ENCODE data around the gene KHDC1. TPM values are rescaled to one million over a fixed set of nuclear protein-coding genes. Genes with fewer than 3 reads are reported as not detected.
"Not testable (repeated sequence)": the region's sequence is repeated elsewhere in the genome, so short reads cannot be mapped to it uniquely, and the experiment has no call there.

KHDC1 gene
- total RNA-seq, 1 donor from 2014 or later: 2.6 TPM

DNA sequence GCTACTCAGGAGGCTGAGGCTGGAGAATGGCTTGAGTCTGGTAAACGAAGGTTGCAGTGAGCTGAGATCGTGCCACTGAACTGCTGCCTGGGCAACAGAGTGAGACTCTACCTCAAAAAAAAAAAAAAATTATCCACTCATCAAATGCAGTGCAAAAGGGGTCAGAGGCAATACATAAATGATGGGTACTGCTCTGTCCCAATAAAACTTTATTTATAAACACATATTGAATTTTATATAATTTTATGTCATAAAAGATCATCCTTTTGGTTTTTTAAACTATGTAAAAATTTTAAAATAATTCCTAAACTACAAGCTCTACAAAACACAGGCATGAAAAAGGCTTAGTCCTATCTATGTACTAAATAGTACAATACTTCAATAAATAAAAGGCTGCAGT, 10.3 kb downstream of the KHDC1 start:
- no peak overlapping the region for H3K27ac ChIP-seq (ENCODE audit: low read depth, low read length)
- H3K9ac ChIP-seq (ENCODE audit: low read depth in 1 of 3, low read length in 3 of 3): no peak overlapping the region
- no peaks in the 10 kb centered on the region for H3K27me3 ChIP-seq (ENCODE audit: control insufficient read depth in 3 of 3, insufficient read depth in 3 of 3, low read length in 3 of 3)
- H3K4me1 ChIP-seq (ENCODE audit: control insufficient read depth in 3 of 3, insufficient read depth in 3 of 3, low read length in 3 of 3): no peaks in the 10 kb centered on the region
- H3K4me3 ChIP-seq (ENCODE audit: low read length in 3 of 3): no peak overlapping the region
- no peaks in the 10 kb centered on the region for H3K36me3 ChIP-seq (ENCODE audit: control insufficient read depth in 3 of 3, insufficient read depth in 3 of 3, low read length in 3 of 3)
- H3K9me3 ChIP-seq (ENCODE audit: control insufficient read depth in 3 of 3, low read length in 3 of 3): no peaks in the 10 kb centered on the region

DNA sequence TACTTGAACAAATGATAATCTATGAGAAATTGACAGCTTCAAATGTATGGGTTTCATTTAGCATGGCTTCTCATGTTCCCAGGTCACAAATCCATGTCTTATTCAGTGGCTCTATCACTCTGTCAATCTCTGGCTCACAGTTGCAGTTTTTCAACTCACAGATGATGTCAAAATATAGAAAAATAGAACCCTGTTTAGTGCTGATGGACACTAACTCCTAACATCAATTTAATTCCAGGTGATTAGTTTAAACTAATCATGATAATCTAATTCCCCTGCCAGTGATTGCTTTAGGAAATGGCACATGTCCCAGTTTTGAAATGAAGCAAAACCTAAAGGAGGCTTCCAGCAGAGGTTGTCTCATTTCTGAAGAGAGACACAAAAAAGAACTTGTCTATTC, 13.0 kb downstream of the KHDC1 start:
- Histone ChIP-seq H3K4me1 (ENCODE audit: control insufficient read depth in 3 of 3, insufficient read depth in 3 of 3, low read length in 3 of 3) (no peaks in the 10 kb centered on the region), H3K9ac (ENCODE audit: low read depth in 1 of 3, low read length in 3 of 3) (no peak overlapping the region), H3K4me3 (ENCODE audit: low read length in 3 of 3) (no peak overlapping the region), H3K27me3 (ENCODE audit: control insufficient read depth in 3 of 3, insufficient read depth in 3 of 3, low read length in 3 of 3) (no peaks in the 10 kb centered on the region), H3K36me3 (ENCODE audit: control insufficient read depth in 3 of 3, insufficient read depth in 3 of 3, low read length in 3 of 3) (no peaks in the 10 kb centered on the region), H3K27ac (ENCODE audit: low read depth, low read length) (no peak overlapping the region), H3K9me3 (ENCODE audit: control insufficient read depth in 3 of 3, low read length in 3 of 3) (no peaks in the 10 kb centered on the region)

DNA sequence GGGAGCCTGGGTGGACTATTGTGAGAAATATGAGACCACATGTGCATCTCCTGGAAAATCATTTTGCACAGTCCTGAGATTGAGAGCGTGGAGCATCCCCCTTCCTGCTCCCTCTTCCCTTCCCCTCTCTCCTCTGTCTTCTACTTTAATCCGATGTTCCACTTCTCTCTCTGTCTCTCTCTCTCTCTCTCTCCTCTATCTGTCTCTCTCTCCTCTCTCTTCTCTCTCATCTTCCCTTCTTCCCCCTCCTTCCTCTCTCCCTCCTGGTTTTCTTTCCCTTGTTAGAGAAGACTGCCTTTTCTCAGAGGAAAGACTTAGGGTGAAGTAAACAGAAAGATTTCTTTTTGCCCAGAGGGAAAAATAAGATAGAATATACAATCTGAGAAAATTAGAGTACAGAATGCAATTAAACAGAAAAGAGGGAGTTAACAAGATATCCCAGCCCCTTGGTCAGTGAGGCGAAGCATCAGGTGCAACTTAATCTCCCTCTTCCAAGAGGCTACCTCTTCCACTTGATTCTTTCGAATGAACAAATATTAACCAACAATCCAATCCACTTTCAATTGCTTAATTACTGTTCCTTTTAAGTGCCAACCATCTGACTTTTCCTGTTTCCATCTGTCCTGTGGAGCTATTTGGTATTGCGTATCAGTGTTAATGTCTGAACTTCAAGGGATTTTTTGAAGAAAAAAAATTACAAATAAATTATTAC, 14.6 kb downstream of the KHDC1 start:
- no peaks in the 10 kb centered on the region for H3K9me3 ChIP-seq (ENCODE audit: control insufficient read depth in 3 of 3, low read length in 3 of 3)
- no peak overlapping the region for H3K9ac ChIP-seq (ENCODE audit: low read depth in 1 of 3, low read length in 3 of 3)
- no peaks in the 10 kb centered on the region for H3K27me3 ChIP-seq (ENCODE audit: control insufficient read depth in 3 of 3, insufficient read depth in 3 of 3, low read length in 3 of 3)
- H3K4me1 ChIP-seq (ENCODE audit: control insufficient read depth in 3 of 3, insufficient read depth in 3 of 3, low read length in 3 of 3): no peaks in the 10 kb centered on the region
- H3K4me3 ChIP-seq (ENCODE audit: low read length in 3 of 3): no peak overlapping the region
- no peak overlapping the region for H3K27ac ChIP-seq (ENCODE audit: low read depth, low read length)
- no peaks in the 10 kb centered on the region for H3K36me3 ChIP-seq (ENCODE audit: control insufficient read depth in 3 of 3, insufficient read depth in 3 of 3, low read length in 3 of 3)

DNA sequence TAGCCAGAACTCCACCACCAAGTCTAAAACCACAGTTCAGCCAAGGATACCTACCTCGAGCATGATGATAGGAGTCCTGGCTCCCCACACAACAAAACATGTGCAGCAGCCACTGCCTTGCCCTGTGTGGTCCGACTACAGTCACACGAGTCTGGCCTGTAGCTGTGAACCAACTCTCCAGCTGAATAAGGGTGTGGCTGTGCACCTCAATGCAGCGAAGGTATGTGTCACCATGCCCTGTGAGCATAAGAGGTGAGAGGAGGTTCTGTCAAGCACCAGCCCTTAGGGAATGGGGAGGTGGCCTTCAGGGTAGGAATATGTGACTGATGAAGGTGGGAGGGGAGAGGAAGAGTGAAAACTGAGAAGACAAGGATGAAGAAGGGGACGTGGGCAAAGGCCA, 21.0 kb downstream of the KHDC1 start:
- Histone ChIP-seq H3K36me3 (ENCODE audit: control insufficient read depth in 3 of 3, insufficient read depth in 3 of 3, low read length in 3 of 3) (no peaks in the 10 kb centered on the region), H3K4me1 (ENCODE audit: control insufficient read depth in 3 of 3, insufficient read depth in 3 of 3, low read length in 3 of 3) (no peaks in the 10 kb centered on the region), H3K4me3 (ENCODE audit: low read length in 3 of 3) (no peak overlapping the region), H3K9me3 (ENCODE audit: control insufficient read depth in 3 of 3, low read length in 3 of 3) (no peaks in the 10 kb centered on the region), H3K27me3 (ENCODE audit: control insufficient read depth in 3 of 3, insufficient read depth in 3 of 3, low read length in 3 of 3) (no peaks in the 10 kb centered on the region), H3K9ac (ENCODE audit: low read depth in 1 of 3, low read length in 3 of 3) (no peak overlapping the region), H3K27ac (ENCODE audit: low read depth, low read length) (no peak overlapping the region)

DNA sequence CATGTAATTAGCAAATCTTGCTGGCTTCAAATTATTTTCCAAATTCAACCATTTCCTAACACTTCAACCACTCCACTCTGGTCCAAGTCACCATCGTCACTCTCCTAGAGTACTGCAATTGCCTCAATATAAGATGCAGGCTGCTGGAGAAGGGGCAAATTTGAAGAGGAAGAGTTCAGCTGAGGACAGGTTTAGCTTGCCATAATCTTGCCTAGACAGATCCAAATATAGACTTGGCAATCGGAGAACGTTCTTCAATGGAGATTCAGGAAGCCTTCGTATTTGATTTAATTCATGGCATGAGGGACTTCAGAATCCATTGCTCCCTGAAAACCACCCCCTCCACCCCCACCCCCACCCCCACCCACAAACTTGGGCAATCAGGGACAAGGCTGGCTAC, 22.3 kb downstream of the KHDC1 start:
- Histone ChIP-seq H3K36me3 (ENCODE audit: control insufficient read depth in 3 of 3, insufficient read depth in 3 of 3, low read length in 3 of 3) (no peaks in the 10 kb centered on the region), H3K4me3 (ENCODE audit: low read length in 3 of 3) (no peak overlapping the region), H3K27ac (ENCODE audit: low read depth, low read length) (no peak overlapping the region), H3K9ac (ENCODE audit: low read depth in 1 of 3, low read length in 3 of 3) (no peak overlapping the region), H3K27me3 (ENCODE audit: control insufficient read depth in 3 of 3, insufficient read depth in 3 of 3, low read length in 3 of 3) (no peaks in the 10 kb centered on the region), H3K4me1 (ENCODE audit: control insufficient read depth in 3 of 3, insufficient read depth in 3 of 3, low read length in 3 of 3) (no peaks in the 10 kb centered on the region), H3K9me3 (ENCODE audit: control insufficient read depth in 3 of 3, low read length in 3 of 3) (no peaks in the 10 kb centered on the region)

DNA sequence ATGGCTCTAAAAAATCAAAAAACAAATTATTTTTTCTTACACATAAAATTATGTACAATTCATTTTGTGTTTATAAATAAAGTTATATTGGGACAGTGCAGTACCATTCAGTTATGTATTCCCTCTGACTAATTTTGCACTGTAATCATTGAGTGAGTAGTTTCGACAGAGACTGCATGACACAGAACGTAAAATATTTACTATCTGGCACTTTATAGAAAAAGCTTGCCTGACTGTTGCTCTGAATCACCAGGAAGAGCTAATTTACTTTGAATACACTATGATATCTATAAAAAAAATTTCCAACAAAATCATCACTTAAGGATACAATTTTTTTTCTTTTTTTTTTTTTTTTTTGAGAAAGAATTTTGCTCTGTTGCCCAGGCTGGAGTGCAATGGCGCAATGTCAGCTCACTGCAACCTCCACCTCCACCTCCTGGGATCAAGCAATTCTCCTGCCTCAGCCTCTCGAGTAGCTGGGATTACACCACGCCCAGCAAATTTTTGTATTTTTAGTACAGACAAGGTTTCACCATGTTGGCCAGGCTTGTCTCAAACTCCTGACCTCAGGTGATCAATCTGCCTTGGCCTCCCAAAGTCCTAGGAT, 26.7 kb downstream of the KHDC1 start:
- Histone ChIP-seq H3K9ac (ENCODE audit: low read depth in 1 of 3, low read length in 3 of 3) (no peak overlapping the region), H3K27me3 (ENCODE audit: control insufficient read depth in 3 of 3, insufficient read depth in 3 of 3, low read length in 3 of 3) (no peaks in the 10 kb centered on the region), H3K4me3 (ENCODE audit: low read length in 3 of 3) (no peak overlapping the region), H3K27ac (ENCODE audit: low read depth, low read length) (no peak overlapping the region), H3K9me3 (ENCODE audit: control insufficient read depth in 3 of 3, low read length in 3 of 3) (no peaks in the 10 kb centered on the region), H3K4me1 (ENCODE audit: control insufficient read depth in 3 of 3, insufficient read depth in 3 of 3, low read length in 3 of 3) (no peaks in the 10 kb centered on the region), H3K36me3 (ENCODE audit: control insufficient read depth in 3 of 3, insufficient read depth in 3 of 3, low read length in 3 of 3) (no peaks in the 10 kb centered on the region)

DNA sequence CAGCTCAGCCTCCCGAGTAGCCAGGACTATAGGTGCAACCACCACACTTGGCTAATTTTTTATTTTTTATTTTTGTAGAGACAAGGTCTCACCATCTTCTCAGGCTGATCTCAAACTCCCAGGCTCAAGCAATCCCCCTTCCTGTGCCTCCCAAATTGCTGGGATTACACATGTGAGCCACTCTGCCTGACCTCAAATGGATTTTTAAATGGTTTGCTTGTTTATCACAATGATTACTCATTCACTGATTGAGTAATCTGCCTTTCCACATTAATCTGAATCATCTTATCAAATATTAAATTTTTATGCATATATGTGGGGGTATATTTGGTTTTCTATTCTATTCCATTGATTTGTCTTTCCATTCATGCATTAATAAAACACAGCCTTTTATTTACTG, 28.3 kb downstream of the KHDC1 start:
- H3K27ac ChIP-seq (ENCODE audit: low read depth, low read length): no peak overlapping the region

DNA sequence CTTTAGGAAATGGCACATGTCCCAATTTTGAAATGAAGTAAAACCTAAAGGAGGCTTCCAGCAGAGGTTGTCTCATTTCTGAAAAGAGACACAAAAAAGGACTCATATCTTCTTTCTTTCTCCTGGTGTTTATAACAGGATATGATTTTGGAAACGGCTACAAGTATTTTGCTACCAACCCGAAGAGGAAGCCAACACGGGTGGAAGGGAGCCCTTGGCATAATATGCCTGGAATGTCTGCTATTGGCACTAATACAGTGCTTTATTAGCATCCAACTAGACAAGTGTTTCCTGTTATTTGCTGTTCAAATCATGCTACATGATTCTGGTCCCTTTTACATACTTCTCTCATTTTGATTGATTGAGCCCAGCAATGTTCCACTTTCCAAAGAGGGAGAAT, 29.0 kb downstream of the KHDC1 start:
- H3K27me3 ChIP-seq (ENCODE audit: control insufficient read depth in 3 of 3, insufficient read depth in 3 of 3, low read length in 3 of 3): not testable (repeated sequence)

More for the DNA sequence above, 28.3 kb downstream of the KHDC1 start:
- Histone ChIP-seq H3K4me3 (ENCODE audit: low read length in 3 of 3) (no peak overlapping the region), H3K9me3 (ENCODE audit: control insufficient read depth in 3 of 3, low read length in 3 of 3) (no peaks in the 10 kb centered on the region), H3K9ac (ENCODE audit: low read depth in 1 of 3, low read length in 3 of 3) (no peak overlapping the region), H3K36me3 (ENCODE audit: control insufficient read depth in 3 of 3, insufficient read depth in 3 of 3, low read length in 3 of 3) (no peaks in the 10 kb centered on the region), H3K27me3 (ENCODE audit: control insufficient read depth in 3 of 3, insufficient read depth in 3 of 3, low read length in 3 of 3) (no peaks in the 10 kb centered on the region), H3K4me1 (ENCODE audit: control insufficient read depth in 3 of 3, insufficient read depth in 3 of 3, low read length in 3 of 3) (no peaks in the 10 kb centered on the region)

DNA sequence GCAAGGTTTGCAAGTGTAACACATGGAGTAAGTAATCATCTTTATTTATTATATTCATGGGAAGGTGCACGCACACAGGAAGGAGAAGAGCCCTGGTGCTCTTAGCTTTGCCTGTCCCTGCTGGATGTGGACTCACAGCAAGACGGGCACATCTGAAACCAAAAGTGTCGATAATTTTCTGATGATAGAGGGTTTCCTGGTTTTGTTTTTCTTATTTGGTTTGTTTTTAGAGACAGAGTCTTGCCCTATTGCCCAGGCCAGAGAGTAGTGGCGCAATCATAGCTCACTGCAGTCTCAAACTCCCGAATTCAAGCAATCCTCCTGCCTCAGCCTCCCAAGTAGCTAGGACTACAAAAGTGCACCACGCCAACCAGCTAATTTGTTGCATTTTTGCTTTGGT, 29.9 kb downstream of the KHDC1 start:
- Histone ChIP-seq H3K36me3 (ENCODE audit: control insufficient read depth in 3 of 3, insufficient read depth in 3 of 3, low read length in 3 of 3) (no peaks in the 10 kb centered on the region), H3K9me3 (ENCODE audit: control insufficient read depth in 3 of 3, low read length in 3 of 3) (no peaks in the 10 kb centered on the region), H3K4me1 (ENCODE audit: control insufficient read depth in 3 of 3, insufficient read depth in 3 of 3, low read length in 3 of 3) (no peaks in the 10 kb centered on the region), H3K27ac (ENCODE audit: low read depth, low read length) (no peak overlapping the region), H3K4me3 (ENCODE audit: low read length in 3 of 3) (no peak overlapping the region), H3K27me3 (ENCODE audit: control insufficient read depth in 3 of 3, insufficient read depth in 3 of 3, low read length in 3 of 3) (no peaks in the 10 kb centered on the region), H3K9ac (ENCODE audit: low read depth in 1 of 3, low read length in 3 of 3) (no peak overlapping the region)

More for the DNA sequence above, 29.0 kb downstream of the KHDC1 start:
- not testable (repeated sequence) for H3K4me1 ChIP-seq (ENCODE audit: control insufficient read depth in 3 of 3, insufficient read depth in 3 of 3, low read length in 3 of 3); H3K27ac ChIP-seq (ENCODE audit: low read depth, low read length); H3K4me3 ChIP-seq (ENCODE audit: low read length in 3 of 3); H3K9me3 ChIP-seq (ENCODE audit: control insufficient read depth in 3 of 3, low read length in 3 of 3); H3K36me3 ChIP-seq (ENCODE audit: control insufficient read depth in 3 of 3, insufficient read depth in 3 of 3, low read length in 3 of 3); H3K9ac ChIP-seq (ENCODE audit: low read depth in 1 of 3, low read length in 3 of 3)

DNA sequence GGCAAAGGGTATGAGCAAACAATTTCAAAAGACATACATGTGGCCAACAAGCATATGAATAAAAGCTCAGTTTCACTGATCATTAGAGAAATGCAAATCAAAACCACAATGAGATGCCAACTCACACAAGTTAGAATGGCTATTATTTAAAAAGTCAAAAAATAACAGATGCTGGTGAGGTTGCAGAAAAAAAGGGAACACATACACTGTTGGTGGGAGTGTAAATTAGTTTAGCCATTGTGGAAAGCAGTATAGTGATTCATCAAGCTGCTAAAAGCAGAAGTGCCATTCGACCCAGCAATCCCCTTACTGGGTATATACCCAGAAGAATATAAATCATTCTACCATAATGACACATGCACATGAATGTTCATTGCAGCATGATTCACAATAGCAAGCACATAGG, 31.0 kb downstream of the KHDC1 start:
- no peaks in the 10 kb centered on the region for H3K36me3 ChIP-seq (ENCODE audit: control insufficient read depth in 3 of 3, insufficient read depth in 3 of 3, low read length in 3 of 3)
- H3K27ac ChIP-seq (ENCODE audit: low read depth, low read length): no peak overlapping the region
- no peak overlapping the region for H3K4me3 ChIP-seq (ENCODE audit: low read length in 3 of 3)
- H3K4me1 ChIP-seq (ENCODE audit: control insufficient read depth in 3 of 3, insufficient read depth in 3 of 3, low read length in 3 of 3): no peaks in the 10 kb centered on the region
- H3K9ac ChIP-seq (ENCODE audit: low read depth in 1 of 3, low read length in 3 of 3): no peak overlapping the region
- H3K27me3 ChIP-seq (ENCODE audit: control insufficient read depth in 3 of 3, insufficient read depth in 3 of 3, low read length in 3 of 3): no peaks in the 10 kb centered on the region
- H3K9me3 ChIP-seq (ENCODE audit: control insufficient read depth in 3 of 3, low read length in 3 of 3): no peaks in the 10 kb centered on the region
